ENCODE results near the gene ZSWIM3. TPM values are rescaled to one million over a fixed set of nuclear protein-coding genes. Genes with fewer than 3 reads are reported as not detected.
"Not testable (repeated sequence)": the region's sequence is repeated elsewhere in the genome, so short reads cannot be mapped to it uniquely, and the experiment has no call there.

The ZSWIM3 gene
- total RNA-seq, 2 experiments from 2014 or later = 3.5 to 3.6 TPM

GRCh38 chr20:45897692-45898091 lies 40.3 kb downstream of the ZSWIM3 start:
- ChIA-PET POLR2A (interaction anchor here (3.0 kb wide), 1 partner anchor 36 kb away, joined by 11 read pairs; the partner anchor contains the start of gene PCIF1), CTCF (no interaction called here)
- TF ChIP-seq CTCF (IDR thresholded peaks at IDR 0.05) = no peak
- H3K27me3 Mint-ChIP-seq = no peaks in the 10 kb centered on the region
- intact Hi-C loops (cut with micrococcal nuclease) = no loop called here
- H3K27ac Mint-ChIP-seq = no peak overlapping the region
- no peaks in the 10 kb centered on the region for H3K9me3 Mint-ChIP-seq
- H3K4me3 Mint-ChIP-seq = no peak overlapping the region
- no peak for ATAC-seq
- H3K36me3 Mint-ChIP-seq (ENCODE audit: low read depth) = peaks cover 10% of the 10 kb centered on the region
- no peak for DNase-seq
- H3K4me1 Mint-ChIP-seq (ENCODE audit: low read depth) = peaks cover 12% of the 10 kb centered on the region

GRCh38 chr20:45898285-45898684 lies 40.9 kb downstream of the ZSWIM3 start:
- H3K36me3 Mint-ChIP-seq (ENCODE audit: low read depth) = peaks cover 8% of the 10 kb centered on the region
- CTCF ChIA-PET = no interaction called here
- no peaks in the 10 kb centered on the region for H3K9me3 Mint-ChIP-seq
- no peak for TF ChIP-seq CTCF (IDR thresholded peaks at IDR 0.05)
- H3K4me1 Mint-ChIP-seq (ENCODE audit: low read depth) = peaks cover 6% of the 10 kb centered on the region
- DNase-seq (no peak), ATAC-seq (no peak)
- POLR2A ChIA-PET = interaction anchor here (1.1 to 3.0 kb wide), 2 partner anchors 9 to 36 kb away, joined by 3 to 11 read pairs; partner anchors contain the start of gene PCIF1
- no peak overlapping the region for H3K4me3 Mint-ChIP-seq
- no peak overlapping the region for H3K27ac Mint-ChIP-seq
- no peaks in the 10 kb centered on the region for H3K27me3 Mint-ChIP-seq
- intact Hi-C loops (cut with micrococcal nuclease) = no loop called here

GRCh38 chr20:45899046-45899835 lies 41.8 kb downstream of the ZSWIM3 start:
- H3K27me3 Mint-ChIP-seq = no peaks in the 10 kb centered on the region
- ATAC-seq (no peak), DNase-seq (no peak)
- CTCF ChIA-PET = no interaction called here
- intact Hi-C loops (cut with micrococcal nuclease) = no loop called here
- no peaks in the 10 kb centered on the region for H3K9me3 Mint-ChIP-seq
- peaks cover 7% of the 10 kb centered on the region for H3K36me3 Mint-ChIP-seq (ENCODE audit: low read depth)
- POLR2A ChIA-PET = interaction anchor here (1.1 to 3.0 kb wide), 5 partner anchors 9 to 35 kb away, joined by 3 to 11 read pairs (median 6); partner anchors contain the start of gene PCIF1
- H3K4me1 Mint-ChIP-seq (ENCODE audit: low read depth) = peaks cover under 1% of the 10 kb centered on the region
- no peak overlapping the region for H3K4me3 Mint-ChIP-seq
- H3K27ac Mint-ChIP-seq = no peak overlapping the region
- TF ChIP-seq CTCF (IDR thresholded peaks at IDR 0.05) = no peak

- CTCF ChIA-PET = interaction anchor here (1.4 kb wide), 1 partner anchor 69 kb away, joined by 4 read pairs; no protein-coding TSS in a partner anchor
- H3K27ac Mint-ChIP-seq; H3K4me1 Mint-ChIP-seq (ENCODE audit: low read depth); DNase-seq; intact Hi-C loops (cut with micrococcal nuclease); H3K9me3 Mint-ChIP-seq; H3K36me3 Mint-ChIP-seq (ENCODE audit: low read depth); H3K4me3 Mint-ChIP-seq; ATAC-seq; H3K27me3 Mint-ChIP-seq: not testable (repeated sequence)
- POLR2A ChIA-PET = interaction anchor here (1.1 kb wide), 1 partner anchor 10 kb away, joined by 3 read pairs; no protein-coding TSS in a partner anchor
Measured at GRCh38 chr20:45901332-45901731, 43.9 kb downstream of the ZSWIM3 start.

GRCh38 chr20:45902199-45902701 lies 44.8 kb downstream of the ZSWIM3 start:
- POLR2A ChIA-PET = interaction anchor here (1.1 kb wide), 1 partner anchor 9 kb away, joined by 3 read pairs; no protein-coding TSS in a partner anchor
- no peaks in the 10 kb centered on the region for H3K9me3 Mint-ChIP-seq
- H3K27me3 Mint-ChIP-seq = no peaks in the 10 kb centered on the region

More at GRCh38 chr20:45902199-45902701, 44.8 kb downstream of the ZSWIM3 start:
- no peak overlapping the region for H3K4me3 Mint-ChIP-seq
- CTCF ChIA-PET = interaction anchor here (1.0 to 1.4 kb wide), 2 partner anchors 68 to 103 kb away, joined by 3 to 4 read pairs; no protein-coding TSS in a partner anchor
- no peaks in the 10 kb centered on the region for H3K4me1 Mint-ChIP-seq (ENCODE audit: low read depth)
- no peaks in the 10 kb centered on the region for H3K36me3 Mint-ChIP-seq (ENCODE audit: low read depth)
- TF ChIP-seq CTCF (IDR thresholded peaks at IDR 0.05) = no peak
- ATAC-seq (no peak), DNase-seq (no peak)
- H3K27ac Mint-ChIP-seq = no peak overlapping the region
- intact Hi-C loops (cut with micrococcal nuclease) = no loop called here

Measured in activated CD8-positive, alpha-beta T cell treated with anti-CD3 and anti-CD28 coated beads for 36 hours (primary cell).